NT2/D1 (cell line): Measurements from ENCODE around the gene ADAM33.

Experiments used
- SUZ12 ChIP-seq: IDR thresholded peaks from 2 replicates; pipeline ENCODE4 v1.6.1; 2011; ENCODE audit not compliant: insufficient read length, insufficient read depth; ENCODE audit errors: extremely low read depth
- ZNF274 ChIP-seq: IDR thresholded peaks from 2 replicates; pipeline ENCODE4 v1.6.1; 2011; ENCODE audit warnings: mild to moderate bottlenecking, low read depth, low read length

- no peak for TF ChIP-seq ZNF274
- no peak for TF ChIP-seq SUZ12
Observed at GRCh38 chr20:3660262-3661059, 21.3 kb downstream of the ADAM33 start.
